HG02852 (cell line): ENCODE results near the gene ZDHHC14.
"Not testable (repeated sequence)": the region's sequence is repeated elsewhere in the genome, so short reads cannot be mapped to it uniquely, and the experiment has no call there.

Experiments
- ATAC-seq: cut with Tn5 transposase; IDR thresholded peaks from one replicate; pipeline ENCODE4 v1.9.1; 2021; ENCODE audit warnings: mild to moderate bottlenecking, moderate library complexity; ENCODE audit not compliant: unreplicated experiment

Gene ZDHHC14

GRCh38 chr6:157695301-157696040 is 314.5 kb downstream of the ZDHHC14 start:
- ATAC-seq = no peak

GRCh38 chr6:157699777-157700636 is 319.0 kb downstream of the ZDHHC14 start:
- no peak for ATAC-seq

GRCh38 chr6:157706351-157706750 is 325.4 kb downstream of the ZDHHC14 start:
- ATAC-seq = not testable (repeated sequence)

- ATAC-seq = no peak
These were observed 325.9 kb downstream of the ZDHHC14 start for GRCh38 chr6:157706883-157707282.

- no peak for ATAC-seq
These were observed 326.6 kb downstream of the ZDHHC14 start for GRCh38 chr6:157707576-157707975.

- ATAC-seq = no peak
These were observed 327.2 kb downstream of the ZDHHC14 start for GRCh38 chr6:157708239-157708638.

GRCh38 chr6:157708933-157709332 is 327.9 kb downstream of the ZDHHC14 start:
- no peak for ATAC-seq

- no peak for ATAC-seq
These were observed 328.6 kb downstream of the ZDHHC14 start for GRCh38 chr6:157709555-157709954.

- no peak for ATAC-seq
These were observed 329.6 kb downstream of the ZDHHC14 start for GRCh38 chr6:157710604-157711003.

- no peak for ATAC-seq
These were observed 330.1 kb downstream of the ZDHHC14 start for GRCh38 chr6:157711060-157711459.

- no peak for ATAC-seq
These were observed 331.8 kb downstream of the ZDHHC14 start for GRCh38 chr6:157712585-157713295.

GRCh38 chr6:157713451-157714152 is 332.6 kb downstream of the ZDHHC14 start:
- no peak for ATAC-seq

- no peak for ATAC-seq
These were observed 333.1 kb downstream of the ZDHHC14 start for GRCh38 chr6:157714153-157714490.

GRCh38 chr6:157715728-157716164 is 334.8 kb downstream of the ZDHHC14 start:
- no peak for ATAC-seq

- ATAC-seq = no peak
These were observed 335.4 kb downstream of the ZDHHC14 start for GRCh38 chr6:157716251-157716995.

- no peak for ATAC-seq
These were observed 336.4 kb downstream of the ZDHHC14 start for GRCh38 chr6:157717340-157717748.

- ATAC-seq = no peak
These were observed 337.7 kb downstream of the ZDHHC14 start for GRCh38 chr6:157718503-157719187.

GRCh38 chr6:157720964-157721363 is 340.0 kb downstream of the ZDHHC14 start:
- ATAC-seq = not testable (repeated sequence)

- no peak for ATAC-seq
These were observed 340.4 kb downstream of the ZDHHC14 start for GRCh38 chr6:157721426-157721825.

- ATAC-seq = no peak
These were observed 340.8 kb downstream of the ZDHHC14 start for GRCh38 chr6:157721830-157722229.
